ENCODE measurements around the gene PFKP. TPM values are rescaled to one million over a fixed set of nuclear protein-coding genes. Genes with fewer than 3 reads are reported as not detected.

PFKP gene
- polyA plus RNA-seq, 2 of the 4 experiments (the other 2 are of a cell fraction), result 164 to 279 TPM

- DNase-seq (ENCODE audit: low read depth in 1 of 2, low spot score in 1 of 2), result peak; percentile 88 to 95
- peak; percentile 94 for FAIRE-seq
- Histone ChIP-seq H3K4me1 (peaks cover 94% of the 10 kb centered on the region), H3K9me3 (no peaks in the 10 kb centered on the region), H3K4me3 (peak overlapping the region; percentile 15; the same call in 1 of the 3 replicates), H3K4me2 (peak overlapping the region; percentile 79), H3K27ac (peak overlapping the region; percentile 86 to 92)
- ChIA-PET POLR2A (interaction anchor here (0.6 to 2.9 kb wide), 7 partner anchors 9 to 65 kb away, joined by 3 to 33 read pairs (median 9); partner anchors contain the start of genes PFKP and PITRM1), CTCF (interaction anchor here (1.0 to 2.2 kb wide), 7 partner anchors 10 to 64 kb away, joined by 3 to 13 read pairs (median 5); no protein-coding TSS in a partner anchor)
- ATAC-seq, result peak; percentile 78 to 80
- 5% methylated on average over 12 of the region's 22 CpGs for WGBS (ENCODE audit: missing lambda C conversion rate)
- TF ChIP-seq RARB (CRISPR knock-in tag; IDR thresholded peaks at IDR 0.05) (no peak; the same call in 1 of the 2 replicates), HEYL (CRISPR knock-in tag; IDR thresholded peaks at IDR 0.05) (peak; percentile 74; the same call in 1 of the 2 replicates), ZFP36 (IDR thresholded peaks at IDR 0.05; ENCODE audit: borderline replicate concordance, partially characterized antibody) (no peak), ESRRA (IDR thresholded peaks at IDR 0.05; ENCODE audit: borderline replicate concordance, low read length) (no peak), ATOH8 (CRISPR knock-in tag; IDR thresholded peaks at IDR 0.05; ENCODE audit: low read depth) (peak; percentile 97), MYC (IDR thresholded peaks at IDR 0.05; ENCODE audit: borderline replicate concordance, low read length) (0 out of 2 replicates have a peak, but pooled peaks have one; percentile 25), KDM1A (IDR thresholded peaks at IDR 0.05; ENCODE audit: low read depth) (no peak), SREBF2 (IDR thresholded peaks at IDR 0.05) (no peak), EHF (CRISPR knock-in tag; IDR thresholded peaks at IDR 0.05) (peak; percentile 97), HOXA7 (CRISPR knock-in tag; IDR thresholded peaks at IDR 0.05) (peak; percentile 84), HOXB13 (CRISPR knock-in tag; IDR thresholded peaks at IDR 0.05; ENCODE audit: low read depth) (peak; percentile 99), NPAS2 (CRISPR knock-in tag; IDR thresholded peaks at IDR 0.05; ENCODE audit: borderline replicate concordance) (peak; percentile 5; the same call in 1 of the 2 replicates), TP53 (CRISPR knock-in tag; IDR thresholded peaks at IDR 0.05) (peak; percentile 57; the same call in 1 of the 2 replicates), NR3C1 (IDR thresholded peaks at IDR 0.05) (no peak; the same call in 2 of the 3 replicates), RNF2 (IDR thresholded peaks at IDR 0.05; ENCODE audit: borderline replicate concordance, low read depth) (no peak), HMGXB4 (CRISPR knock-in tag; IDR thresholded peaks at IDR 0.05; ENCODE audit: borderline replicate concordance) (peak; percentile 57; the same call in 1 of the 2 replicates), POLR2AphosphoS2 (conservative IDR thresholded peaks at IDR 0.05; ENCODE audit: low read length) (no peak), MAZ (IDR thresholded peaks at IDR 0.05; ENCODE audit: borderline replicate concordance, low read depth, low read length) (no peak), CHD2 (IDR thresholded peaks at IDR 0.05; ENCODE audit: low read length, partially characterized antibody) (no peak), RAD21 (conservative IDR thresholded peaks at IDR 0.05 in 1 of 2, IDR thresholded peaks at IDR 0.05 in 1 of 2) (peak; percentile 4 to 42; a peak in 2 of 5 replicates), ZC3H11A (IDR thresholded peaks at IDR 0.05) (no peak), FOSB (CRISPR knock-in tag; IDR thresholded peaks at IDR 0.05) (peak; percentile 88; the same call in 1 of the 2 replicates), FOXS1 (CRISPR knock-in tag; IDR thresholded peaks at IDR 0.05) (peak; percentile 75; the same call in 1 of the 2 replicates), HOXB5 (CRISPR knock-in tag; IDR thresholded peaks at IDR 0.05) (peak; percentile 96), RCOR1 (IDR thresholded peaks at IDR 0.05; ENCODE audit: low read depth, low read length) (no peak), GATA3 (IDR thresholded peaks at IDR 0.05; ENCODE audit: borderline replicate concordance) (peak; percentile 90; the same call in 1 of the 2 replicates), REST (IDR thresholded peaks at IDR 0.05) (no peak), CBX8 (IDR thresholded peaks at IDR 0.05) (no peak)
- TF ChIP-seq, protein P1, sequence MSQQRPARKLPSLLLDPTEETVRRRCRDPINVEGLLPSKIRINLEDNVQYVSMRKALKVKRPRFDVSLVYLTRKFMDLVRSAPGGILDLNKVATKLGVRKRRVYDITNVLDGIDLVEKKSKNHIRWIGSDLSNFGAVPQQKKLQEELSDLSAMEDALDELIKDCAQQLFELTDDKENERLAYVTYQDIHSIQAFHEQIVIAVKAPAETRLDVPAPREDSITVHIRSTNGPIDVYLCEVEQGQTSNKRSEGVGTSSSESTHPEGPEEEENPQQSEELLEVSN (IDR thresholded peaks at IDR 0.05; ENCODE audit: borderline replicate concordance, low read depth), result peak; percentile 77; the same call in 1 of the 2 replicates
- TF ChIP-seq, protein P2, sequence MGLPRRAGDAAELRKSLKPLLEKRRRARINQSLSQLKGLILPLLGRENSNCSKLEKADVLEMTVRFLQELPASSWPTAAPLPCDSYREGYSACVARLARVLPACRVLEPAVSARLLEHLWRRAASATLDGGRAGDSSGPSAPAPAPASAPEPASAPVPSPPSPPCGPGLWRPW (IDR thresholded peaks at IDR 0.05), result no peak
- TF ChIP-seq, protein P3, sequence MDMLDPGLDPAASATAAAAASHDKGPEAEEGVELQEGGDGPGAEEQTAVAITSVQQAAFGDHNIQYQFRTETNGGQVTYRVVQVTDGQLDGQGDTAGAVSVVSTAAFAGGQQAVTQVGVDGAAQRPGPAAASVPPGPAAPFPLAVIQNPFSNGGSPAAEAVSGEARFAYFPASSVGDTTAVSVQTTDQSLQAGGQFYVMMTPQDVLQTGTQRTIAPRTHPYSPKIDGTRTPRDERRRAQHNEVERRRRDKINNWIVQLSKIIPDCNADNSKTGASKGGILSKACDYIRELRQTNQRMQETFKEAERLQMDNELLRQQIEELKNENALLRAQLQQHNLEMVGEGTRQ (IDR thresholded peaks at IDR 0.05), result peak; percentile 57
Measured at GRCh38 chr10:3107426-3107961, 40.1 kb downstream of the PFKP start.

Data from A549 (cell line).